ENCODE measurements around the gene SDHA.
"Not testable (repeated sequence)": the region's sequence is repeated elsewhere in the genome, so short reads cannot be mapped to it uniquely, and the experiment has no call there.

The SDHA gene

GRCh38 chr5:222951-223715 is 5.0 kb downstream of the SDHA start:
- not testable (repeated sequence) for DNase-seq

- no peak for DNase-seq
Measured at GRCh38 chr5:223791-224190, 5.7 kb downstream of the SDHA start.

- DNase-seq: no peak
Measured at GRCh38 chr5:225334-225733, 7.2 kb downstream of the SDHA start.

- not testable (repeated sequence) for DNase-seq
Measured at GRCh38 chr5:227375-227774, 9.3 kb downstream of the SDHA start.

- DNase-seq: no peak
Measured at GRCh38 chr5:228886-229285, 10.8 kb downstream of the SDHA start.

GRCh38 chr5:230711-231110 is 12.6 kb downstream of the SDHA start:
- DNase-seq: no peak

GRCh38 chr5:231661-232060 is 13.5 kb downstream of the SDHA start:
- DNase-seq: no peak

- DNase-seq: not testable (repeated sequence)
Measured at GRCh38 chr5:233426-233825, 15.3 kb downstream of the SDHA start.

GRCh38 chr5:234450-234849 is 16.3 kb downstream of the SDHA start:
- no peak for DNase-seq

- not testable (repeated sequence) for DNase-seq
Measured at GRCh38 chr5:235527-235926, 17.4 kb downstream of the SDHA start.

GRCh38 chr5:237931-238330 is 19.8 kb downstream of the SDHA start:
- not testable (repeated sequence) for DNase-seq

GRCh38 chr5:240550-240949 is 22.4 kb downstream of the SDHA start:
- not testable (repeated sequence) for DNase-seq

- not testable (repeated sequence) for DNase-seq
Measured at GRCh38 chr5:241045-241669, 23.0 kb downstream of the SDHA start.

GRCh38 chr5:243683-244367 is 25.7 kb downstream of the SDHA start:
- DNase-seq: not testable (repeated sequence)

GRCh38 chr5:245717-246116 is 27.6 kb downstream of the SDHA start:
- not testable (repeated sequence) for DNase-seq

GRCh38 chr5:250396-250795 is 32.3 kb downstream of the SDHA start:
- DNase-seq: not testable (repeated sequence)

- DNase-seq: not testable (repeated sequence)
Measured at GRCh38 chr5:251016-251415, 32.9 kb downstream of the SDHA start.

- DNase-seq: not testable (repeated sequence)
Measured at GRCh38 chr5:251538-251937, 33.4 kb downstream of the SDHA start.

GRCh38 chr5:251975-252374 is 33.9 kb downstream of the SDHA start:
- not testable (repeated sequence) for DNase-seq

GRCh38 chr5:252546-252945 is 34.4 kb downstream of the SDHA start:
- DNase-seq: no peak

GRCh38 chr5:254322-254721 is 36.2 kb downstream of the SDHA start:
- DNase-seq: not testable (repeated sequence)

- not testable (repeated sequence) for DNase-seq
Measured at GRCh38 chr5:255116-255515, 37.0 kb downstream of the SDHA start.

- not testable (repeated sequence) for DNase-seq
Measured at GRCh38 chr5:256347-256746, 38.2 kb downstream of the SDHA start.

GRCh38 chr5:257148-257547 is 39.0 kb downstream of the SDHA start:
- no peak for DNase-seq

Measured in activated gamma-delta T cell (primary cell).